HepG2 (cell line): ENCODE measurements around the gene OSM.

Experiments
- ARID2 ChIP-seq: sonication (generic); formaldehyde crosslinking; IDR thresholded peaks from 2 replicates; pipeline ENCODE4 v1.8.1; 2022; ENCODE audit warnings: mild to moderate bottlenecking, missing genetic modification reagents, borderline replicate concordance
- SMAD3 ChIP-seq: sonication (generic); formaldehyde crosslinking; IDR thresholded peaks from 2 replicates; pipeline ENCODE4 v1.4.0; 2020; ENCODE audit warnings: missing genetic modification reagents
- ZFP90 ChIP-seq: sonication (generic); formaldehyde crosslinking; IDR thresholded peaks from 2 replicates; pipeline ENCODE4 v1.8.0; 2022; ENCODE audit warnings: missing genetic modification reagents, mild to moderate bottlenecking, inconsistent platforms, borderline replicate concordance
- TF ChIP-seq, protein P1 (sequence below): sonication (generic); formaldehyde crosslinking; conservative IDR thresholded peaks from 2 replicates; pipeline ENCODE4 v1.5.0; 2020; ENCODE audit warnings: missing genetic modification reagents
- TF ChIP-seq, protein P2 (sequence below), 2 experiments: fragments of 450-650 bp in 1 of 2; sonication (generic) in 1 of 2; formaldehyde crosslinking; IDR thresholded peaks; 2 replicates each; pipeline versions ENCODE4 v1.5.0 to v1.8.0; 2020 to 2022; ENCODE audit warnings: mild to moderate bottlenecking in 1 of 2, missing genetic modification reagents in 1 of 2

DNA sequence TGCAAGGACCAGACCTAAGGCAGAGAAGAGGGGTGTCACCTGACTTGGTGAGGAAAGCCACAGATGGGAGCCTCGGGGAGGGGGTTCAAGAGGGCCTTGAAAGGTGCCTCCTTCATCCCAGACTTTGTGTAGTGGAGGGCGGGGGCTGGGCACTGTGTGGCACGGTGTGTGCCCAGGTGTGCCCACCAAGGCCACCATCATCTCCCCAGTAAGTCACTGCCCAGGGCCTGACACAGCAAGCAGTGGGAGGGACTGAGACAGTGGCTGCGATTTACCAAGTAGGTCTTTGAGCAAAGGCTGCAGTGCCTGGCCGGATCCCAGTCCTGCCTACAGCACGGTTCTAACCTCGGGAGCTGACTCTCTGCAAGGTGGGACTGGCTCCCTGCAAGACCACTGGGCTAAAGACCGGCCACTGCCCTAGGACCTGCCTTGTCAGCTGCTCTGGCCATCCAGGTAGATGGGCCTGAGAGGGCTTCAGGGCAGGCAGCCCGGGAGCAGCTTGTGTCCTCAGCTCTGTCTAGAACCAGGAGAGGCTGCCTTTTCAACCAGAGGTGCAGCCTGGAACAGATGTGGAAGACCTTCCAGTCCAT lies 1.4 kb downstream of the OSM start:
- TF ChIP-seq, protein P1, sequence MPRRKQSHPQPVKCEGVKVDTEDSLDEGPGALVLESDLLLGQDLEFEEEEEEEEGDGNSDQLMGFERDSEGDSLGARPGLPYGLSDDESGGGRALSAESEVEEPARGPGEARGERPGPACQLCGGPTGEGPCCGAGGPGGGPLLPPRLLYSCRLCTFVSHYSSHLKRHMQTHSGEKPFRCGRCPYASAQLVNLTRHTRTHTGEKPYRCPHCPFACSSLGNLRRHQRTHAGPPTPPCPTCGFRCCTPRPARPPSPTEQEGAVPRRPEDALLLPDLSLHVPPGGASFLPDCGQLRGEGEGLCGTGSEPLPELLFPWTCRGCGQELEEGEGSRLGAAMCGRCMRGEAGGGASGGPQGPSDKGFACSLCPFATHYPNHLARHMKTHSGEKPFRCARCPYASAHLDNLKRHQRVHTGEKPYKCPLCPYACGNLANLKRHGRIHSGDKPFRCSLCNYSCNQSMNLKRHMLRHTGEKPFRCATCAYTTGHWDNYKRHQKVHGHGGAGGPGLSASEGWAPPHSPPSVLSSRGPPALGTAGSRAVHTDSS (CRISPR knock-in tag): no peak
- TF ChIP-seq SMAD3 (no peak), ZFP90 (CRISPR knock-in tag) (no peak), ARID2 (CRISPR knock-in tag) (no peak)
- TF ChIP-seq, protein P2, sequence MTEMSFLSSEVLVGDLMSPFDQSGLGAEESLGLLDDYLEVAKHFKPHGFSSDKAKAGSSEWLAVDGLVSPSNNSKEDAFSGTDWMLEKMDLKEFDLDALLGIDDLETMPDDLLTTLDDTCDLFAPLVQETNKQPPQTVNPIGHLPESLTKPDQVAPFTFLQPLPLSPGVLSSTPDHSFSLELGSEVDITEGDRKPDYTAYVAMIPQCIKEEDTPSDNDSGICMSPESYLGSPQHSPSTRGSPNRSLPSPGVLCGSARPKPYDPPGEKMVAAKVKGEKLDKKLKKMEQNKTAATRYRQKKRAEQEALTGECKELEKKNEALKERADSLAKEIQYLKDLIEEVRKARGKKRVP (CRISPR knock-in tag; IDR thresholded peaks at IDR 0.05): no peak
